Uterine smooth muscle cell (primary cell): ENCODE measurements around the gene PIGX. TPM values are rescaled to one million over a fixed set of nuclear protein-coding genes. Genes with fewer than 3 reads are reported as not detected.

Experiments
- total RNA-seq: library from RNA; depleted of rRNA; stranded (reverse); fragments of >200 nt; gene quantifications from 2 replicates; pipeline ENCODE4 v1.2.3, GENCODE V29; 2014

The PIGX gene
- total RNA-seq, result 19.6 and 35.7 TPM in 2 replicates

GRCh38 chr3:196711838-196712513 is at the start of gene PIGX, which contains the start of gene CEP19:
Gene PIGX (plus strand): TSS chr3:196712377.
Gene CEP19 (minus strand): TSS chr3:196712250. CDS start chr3:196708657, 3,593 bp downstream.

GRCh38 chr3:196739671-196740480 is 27.7 kb downstream of the PIGX start, which contains the start of gene PAK2:
Gene PAK2 (plus strand): TSS chr3:196739857. CDS start chr3:196782647, 42,790 bp downstream.

Other genes with a start within 250 kb of the PIGX start
- gene RNF168, start 208.6 kb upstream of the PIGX start, total RNA-seq, result 19.0 and 24.1 TPM in 2 replicates
- not detected in 2 replicates for gene SMCO1, start 197.0 kb upstream of the PIGX start, total RNA-seq
- 7.7 and 9.5 TPM in 2 replicates for gene WDR53, start 143.8 kb upstream of the PIGX start, total RNA-seq
- 11.0 and 17.8 TPM in 2 replicates for gene FBXO45, start 143.7 kb upstream of the PIGX start, total RNA-seq
- 2.2 and 3.0 TPM in 2 replicates for gene NRROS, start 72.7 kb upstream of the PIGX start, total RNA-seq
- gene CEP19, start 127 bp upstream of the PIGX start, total RNA-seq, result 3.2 and 4.4 TPM in 2 replicates
- 43.9 and 56.1 TPM in 2 replicates for gene PAK2, start 27.5 kb downstream of the PIGX start, total RNA-seq
- 44.4 and 52.4 TPM in 2 replicates for gene SENP5, start 155.5 kb downstream of the PIGX start, total RNA-seq
- gene NCBP2, start 230.2 kb downstream of the PIGX start, total RNA-seq, result 64.4 and 67.3 TPM in 2 replicates